ENCODE measurements around the gene TBC1D8B. TPM values are rescaled to one million over a fixed set of nuclear protein-coding genes. Genes with fewer than 3 reads are reported as not detected.

Gene TBC1D8B
- 3.3 and 6.4 TPM in 2 replicates for total RNA-seq

GRCh38 chrX:106802388-106803275 is at the start of gene TBC1D8B:
Gene TBC1D8B, plus strand, starts transcription at chrX:106802673. Its CDS starts 181 bp downstream, at chrX:106802854.

GRCh38 chrX:106903291-106903824 is 100.9 kb downstream of the TBC1D8B start, which contains the start of gene RIPPLY1:
Gene RIPPLY1, minus strand, starts transcription at chrX:106903341. Its CDS starts 54 bp downstream, at chrX:106903287.

GRCh38 chrX:106919932-106920452 is 117.5 kb downstream of the TBC1D8B start, which contains the start of gene CLDN2:
Gene CLDN2, plus strand, starts transcription at chrX:106920402. Its CDS starts 7,827 bp downstream, at chrX:106928229.

Other genes starting within 250 kb of the TBC1D8B start
- gene RADX, start 190.7 kb upstream of the TBC1D8B start, total RNA-seq = 0.09 TPM in 2 replicates
- 0.09 TPM in 1 of 2 replicates, not detected in the other for gene RNF128, start 76.0 kb upstream of the TBC1D8B start, total RNA-seq
- not detected in 2 replicates for gene RIPPLY1, start 100.7 kb downstream of the TBC1D8B start, total RNA-seq
- not detected in 2 replicates for gene CLDN2, start 117.7 kb downstream of the TBC1D8B start, total RNA-seq
- gene MORC4, start 197.5 kb downstream of the TBC1D8B start, total RNA-seq = 13.6 and 14.3 TPM in 2 replicates